GM18907 (cell line): ENCODE results near the gene FAM184A.
"Not testable (repeated sequence)": the region's sequence is repeated elsewhere in the genome, so short reads cannot be mapped to it uniquely, and the experiment has no call there.

Experiments used
- ATAC-seq: cut with Tn5 transposase; IDR thresholded peaks from one replicate; pipeline ENCODE4 v1.9.1; 2021; ENCODE audit warnings: mild to moderate bottlenecking, moderate library complexity; ENCODE audit not compliant: unreplicated experiment

The FAM184A gene

DNA sequence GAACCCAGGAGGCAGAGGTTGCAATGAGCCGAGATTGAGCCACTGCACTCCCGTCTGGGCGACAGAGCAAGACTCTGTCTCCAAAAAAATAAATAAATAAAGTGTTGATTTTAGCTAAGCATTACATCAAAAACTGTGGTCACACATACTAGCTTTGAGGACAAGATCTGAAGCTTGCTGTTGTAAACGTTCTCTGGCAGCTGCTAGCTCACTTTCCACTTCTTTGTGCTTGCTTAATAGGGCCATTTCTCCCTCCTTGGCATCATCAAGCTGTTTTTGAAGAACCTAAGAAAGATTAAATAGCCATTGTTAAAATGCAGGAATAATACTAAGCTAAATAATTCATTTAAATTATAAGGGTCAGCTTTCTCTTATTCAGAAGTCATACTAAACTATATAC is 55.7 kb downstream of the FAM184A start:
- no peak for ATAC-seq

DNA sequence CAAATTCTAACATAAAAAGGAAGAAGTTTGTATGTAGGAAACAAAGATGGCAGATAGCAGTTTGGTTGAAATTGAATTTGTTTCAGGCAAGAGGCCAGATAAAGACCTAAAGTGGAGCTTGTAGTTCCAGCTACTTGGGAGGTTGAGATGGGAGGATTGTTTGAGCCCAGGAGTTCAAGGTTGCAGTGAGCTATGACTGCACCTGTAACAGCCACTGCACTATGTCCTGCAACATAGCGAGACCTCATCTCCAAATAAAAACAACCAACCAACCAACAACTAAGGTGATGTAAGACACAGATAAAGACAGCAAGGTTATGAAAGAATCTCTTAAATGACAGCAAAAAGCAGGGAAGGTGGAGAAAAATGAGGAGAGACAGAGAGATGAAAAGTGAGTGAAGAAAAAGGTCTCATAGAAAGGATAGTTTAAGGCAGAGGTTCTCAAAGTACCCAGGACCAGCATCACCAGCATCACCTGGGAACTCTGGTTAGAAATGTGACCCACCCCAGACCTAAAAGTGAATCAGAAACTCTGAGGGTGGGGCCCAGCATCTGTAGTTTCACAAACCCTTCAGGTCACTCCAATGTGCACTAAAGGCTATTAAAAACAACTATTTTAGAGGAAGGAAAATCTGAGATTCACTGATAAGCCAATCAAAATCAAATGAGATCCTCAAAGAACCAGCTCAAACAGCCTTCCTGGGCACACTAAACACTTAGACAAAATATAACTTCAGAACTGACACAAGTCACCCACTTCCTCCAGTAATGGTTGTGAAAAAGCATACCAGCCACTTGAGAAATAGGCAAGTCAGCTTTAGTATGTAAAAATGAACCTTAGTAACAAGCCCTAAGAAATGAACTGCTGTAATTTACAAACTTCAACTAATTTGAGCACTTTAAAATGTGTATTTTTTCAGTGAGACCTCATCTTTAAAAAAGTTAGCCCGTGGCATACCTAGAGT is 57.6 kb downstream of the FAM184A start:
- no peak for ATAC-seq

DNA sequence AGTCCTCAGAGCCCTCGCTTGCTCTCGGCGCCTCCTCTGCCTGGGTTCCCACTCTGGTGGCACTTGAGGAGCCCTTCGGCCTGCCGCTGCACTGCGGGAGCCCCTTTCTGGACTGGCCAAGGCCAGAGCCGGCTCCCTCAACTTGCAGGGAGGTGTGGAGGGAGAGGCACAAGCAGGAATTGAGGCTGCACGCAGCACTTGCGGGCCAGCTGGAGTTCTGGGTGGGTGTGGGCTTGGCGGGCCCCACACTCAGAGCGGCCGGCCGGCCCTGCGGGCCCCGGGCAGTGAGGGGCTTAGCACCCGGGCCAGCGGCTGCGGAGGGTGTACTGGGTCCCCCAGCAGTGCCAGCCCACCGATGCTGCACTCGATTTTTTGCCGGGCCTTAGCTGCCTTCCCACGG is 63.3 kb downstream of the FAM184A start:
- not testable (repeated sequence) for ATAC-seq

DNA sequence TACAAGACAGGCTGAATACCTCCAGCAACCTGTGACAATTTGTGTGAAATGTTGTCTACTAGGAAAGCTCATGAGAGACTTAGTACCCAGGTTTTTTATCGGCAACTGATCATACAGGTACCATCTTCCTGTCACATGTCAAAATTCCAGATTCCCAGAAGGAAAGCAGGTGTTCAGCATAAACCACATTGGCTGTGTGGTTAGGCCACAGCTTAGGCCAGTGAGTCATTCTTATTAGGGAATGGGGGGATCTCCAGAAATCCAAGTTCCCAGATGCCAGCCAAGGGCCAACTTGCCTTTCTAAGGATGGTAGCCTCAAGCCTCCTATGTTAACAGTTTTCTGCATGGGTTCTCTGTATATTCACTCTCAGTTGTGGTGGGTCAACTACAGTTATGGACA is 65.9 kb downstream of the FAM184A start:
- no peak for ATAC-seq

DNA sequence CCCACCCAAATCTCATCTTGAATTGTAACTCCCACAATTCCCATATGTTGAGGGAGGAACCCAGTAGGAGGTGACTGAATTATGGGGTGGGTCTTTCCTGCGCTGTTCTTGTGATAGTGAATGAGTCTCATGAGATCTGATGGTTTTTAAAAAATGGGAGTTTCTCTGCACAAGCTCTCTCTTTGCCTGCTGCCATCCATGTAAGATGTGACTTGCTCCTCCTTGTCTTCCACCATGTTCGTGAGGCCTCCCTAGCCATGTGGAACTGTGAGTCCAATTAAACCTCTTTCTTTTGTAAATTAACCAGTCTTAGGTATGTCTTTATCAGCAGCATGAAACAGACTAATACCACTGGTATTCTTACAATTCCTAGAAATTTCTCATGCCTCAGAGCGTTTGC is 69.2 kb downstream of the FAM184A start:
- ATAC-seq: not testable (repeated sequence)

DNA sequence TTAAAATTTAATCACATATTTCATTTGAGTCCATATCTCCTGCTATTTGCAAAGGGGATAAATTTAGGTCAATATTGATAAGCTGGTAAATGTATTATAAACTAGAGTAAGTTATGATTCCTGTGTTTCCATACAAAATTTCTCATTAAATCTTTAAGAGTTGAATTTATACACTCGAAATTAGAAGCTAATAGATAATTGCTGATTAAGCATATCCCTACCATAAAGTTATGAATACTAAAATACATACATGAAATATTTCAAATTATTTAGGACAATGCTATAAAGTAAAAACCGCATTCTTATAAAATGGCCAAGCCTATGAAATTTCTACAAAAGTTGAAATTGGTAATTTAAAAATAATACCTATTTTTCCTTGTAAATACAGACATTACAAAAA is 71.5 kb downstream of the FAM184A start:
- ATAC-seq: no peak

DNA sequence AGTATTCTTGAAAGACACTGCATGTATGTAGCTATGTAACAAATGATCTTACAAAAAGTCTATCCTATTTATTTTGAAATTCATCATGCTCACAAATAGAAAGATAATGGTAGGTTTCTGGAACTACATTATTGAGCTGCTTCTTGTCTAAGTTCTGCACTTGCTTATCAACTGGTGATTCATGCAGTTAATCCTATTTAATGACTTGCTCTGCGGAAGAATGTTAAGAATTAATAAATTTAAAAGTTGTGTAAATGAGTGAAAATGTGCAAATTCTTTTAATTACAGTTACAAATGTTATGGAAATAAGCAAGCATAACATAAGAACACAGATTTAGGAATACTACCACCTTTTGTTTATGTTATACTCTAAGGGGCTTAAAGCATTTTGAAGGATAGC is 76.4 kb downstream of the FAM184A start:
- no peak for ATAC-seq

DNA sequence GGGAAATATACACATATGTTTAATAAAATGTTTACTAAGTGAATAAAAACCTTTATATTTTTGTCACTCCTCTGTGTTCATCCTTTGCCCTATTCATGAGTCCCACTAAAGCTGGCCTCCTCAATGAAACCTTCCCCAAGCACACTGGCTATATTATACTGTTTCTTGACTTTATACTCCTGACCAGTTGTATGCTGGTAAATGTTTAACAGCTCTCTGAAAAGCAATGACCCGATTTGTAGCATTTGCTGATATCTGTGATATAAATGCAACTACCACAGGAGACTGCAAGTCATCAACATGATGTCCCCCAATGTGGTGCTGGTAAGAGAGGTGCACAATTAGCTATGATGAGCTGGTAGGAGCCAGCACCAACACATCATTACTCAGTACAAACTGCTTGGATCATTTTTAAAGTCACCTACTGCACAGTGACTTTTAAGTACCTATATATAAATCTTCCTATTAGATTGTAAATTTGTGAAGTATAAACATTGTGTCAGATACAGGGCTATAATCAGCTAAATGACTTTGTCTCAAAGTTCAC is 78.9 kb downstream of the FAM184A start:
- ATAC-seq: no peak

DNA sequence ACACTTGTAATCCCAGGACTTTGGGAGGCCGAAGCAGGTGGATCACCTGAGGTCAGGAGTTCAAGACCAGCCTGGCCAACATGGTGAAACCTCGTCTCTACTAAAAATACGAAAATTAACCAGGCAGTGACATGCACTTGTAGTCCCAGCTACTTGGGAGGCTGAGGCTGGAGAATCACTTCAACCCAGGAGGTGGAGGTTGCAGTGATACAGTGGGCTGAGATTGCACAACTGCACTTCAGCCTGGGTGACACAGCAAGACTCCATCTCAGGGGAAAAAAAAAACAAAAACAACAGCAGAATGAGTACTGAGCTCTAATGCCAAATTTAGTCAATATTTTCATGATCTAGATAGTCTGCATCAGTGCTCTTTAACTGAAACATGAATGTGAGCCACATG is 81.0 kb downstream of the FAM184A start:
- not testable (repeated sequence) for ATAC-seq

DNA sequence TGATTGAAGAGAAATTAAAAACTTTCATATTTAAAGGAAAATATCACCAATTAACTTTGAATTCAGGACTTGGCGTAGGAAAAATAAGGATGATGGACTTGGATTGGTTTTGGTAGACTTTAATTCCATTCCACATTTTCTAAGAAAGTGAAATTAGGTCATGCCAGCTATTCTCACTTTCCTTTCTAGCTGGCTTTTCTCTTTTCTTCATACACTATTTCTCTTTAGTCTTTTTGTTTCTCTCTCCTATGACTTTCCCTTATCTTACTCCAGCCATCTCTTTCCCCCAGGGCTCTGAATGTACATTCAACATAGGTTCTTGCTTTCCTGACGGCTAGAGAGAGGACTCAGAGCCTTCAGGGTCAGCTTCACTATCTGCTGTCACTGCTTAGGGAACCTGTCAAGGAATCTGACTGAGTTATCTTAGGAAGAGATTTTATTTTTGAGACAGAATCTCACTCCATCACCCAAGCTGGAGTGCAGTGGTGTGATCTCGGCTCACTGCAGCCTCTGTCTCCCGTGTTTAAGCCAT is 82.1 kb downstream of the FAM184A start:
- no peak for ATAC-seq

DNA sequence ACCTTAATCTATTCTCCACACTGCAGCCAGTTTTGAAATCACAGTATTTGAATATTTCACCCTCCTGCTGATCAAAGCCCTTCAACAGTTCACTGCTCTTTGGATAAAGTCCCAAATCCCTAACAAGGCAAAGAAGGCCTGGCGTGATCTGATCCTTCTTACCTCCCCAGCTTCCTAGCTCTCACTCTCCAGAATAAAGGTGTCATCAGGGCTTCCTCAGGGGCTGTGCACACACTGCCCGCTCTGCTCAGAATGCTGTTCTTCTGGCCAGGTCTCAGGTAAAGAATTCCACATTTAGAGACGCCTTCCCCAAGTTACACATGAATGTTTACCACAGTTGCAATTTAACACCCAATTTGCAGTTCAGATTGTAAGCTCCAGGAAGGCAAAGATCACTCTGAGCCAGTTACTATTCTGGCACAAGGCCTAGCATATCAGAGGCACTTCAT is 84.6 kb downstream of the FAM184A start:
- no peak for ATAC-seq

DNA sequence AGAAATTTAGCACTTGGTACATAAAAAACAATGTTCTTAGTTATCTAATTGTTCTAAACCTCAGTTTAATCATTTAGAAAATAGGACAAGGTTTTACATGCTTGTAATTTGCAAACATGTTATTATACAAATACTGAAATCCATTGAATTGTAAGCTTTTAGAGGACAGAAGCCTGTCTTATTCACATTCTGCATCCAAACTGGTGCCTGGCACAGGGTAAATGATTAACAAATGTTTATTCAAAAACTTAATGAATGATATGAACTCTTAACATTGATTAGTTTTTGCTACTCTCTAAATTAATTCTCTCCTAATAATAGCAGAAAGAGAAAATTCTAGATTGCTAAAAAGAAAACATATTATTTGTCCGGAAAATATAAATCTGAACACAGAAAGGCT is 85.1 kb downstream of the FAM184A start:
- no peak for ATAC-seq

DNA sequence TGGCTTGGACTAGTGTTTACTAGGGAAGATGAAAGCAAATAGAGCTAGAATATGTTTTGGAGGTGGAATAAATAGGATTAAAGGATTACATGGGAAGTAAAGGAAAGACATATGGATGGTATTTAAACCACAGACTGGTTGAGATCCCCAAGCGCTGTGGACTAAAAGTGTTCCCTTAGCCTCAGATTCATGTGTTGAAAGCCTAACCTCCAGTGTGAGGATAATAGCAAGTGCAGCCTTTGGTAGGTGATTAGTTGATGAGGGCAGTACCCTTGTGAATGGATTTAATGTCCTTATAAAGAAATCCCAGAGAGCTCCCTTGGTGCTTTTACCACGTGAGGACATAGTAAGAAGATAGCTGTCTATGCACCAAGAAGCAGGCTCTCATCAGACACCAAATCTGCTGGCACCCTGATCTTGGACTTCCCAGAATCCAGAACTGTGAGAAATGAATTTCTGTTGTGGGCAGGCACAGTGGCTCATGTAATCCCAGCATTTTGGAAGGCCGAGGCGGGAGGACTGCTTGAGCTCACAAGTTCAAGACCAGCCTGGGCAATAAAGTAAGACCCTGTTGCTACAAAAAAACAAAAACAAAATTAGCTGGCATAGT is 86.2 kb downstream of the FAM184A start:
- ATAC-seq: no peak

DNA sequence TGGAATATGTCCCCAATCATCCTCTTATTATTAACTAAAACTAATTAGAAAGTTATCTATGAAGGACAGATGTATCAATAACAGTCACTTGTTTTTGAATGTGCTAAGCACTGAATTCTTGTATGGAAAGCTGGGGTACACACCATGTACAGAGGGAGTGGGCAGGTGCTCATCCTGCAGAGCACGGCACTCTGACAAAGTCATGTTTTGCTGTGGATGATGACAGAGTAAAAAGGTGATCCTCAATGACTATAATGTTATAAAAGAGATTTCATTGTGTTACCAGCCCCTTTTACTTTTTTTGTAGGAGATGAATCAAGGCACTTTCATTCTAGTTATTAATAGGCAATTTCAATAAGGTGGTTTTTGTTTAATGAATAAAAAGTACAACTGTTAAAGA is 92.2 kb downstream of the FAM184A start:
- no peak for ATAC-seq

DNA sequence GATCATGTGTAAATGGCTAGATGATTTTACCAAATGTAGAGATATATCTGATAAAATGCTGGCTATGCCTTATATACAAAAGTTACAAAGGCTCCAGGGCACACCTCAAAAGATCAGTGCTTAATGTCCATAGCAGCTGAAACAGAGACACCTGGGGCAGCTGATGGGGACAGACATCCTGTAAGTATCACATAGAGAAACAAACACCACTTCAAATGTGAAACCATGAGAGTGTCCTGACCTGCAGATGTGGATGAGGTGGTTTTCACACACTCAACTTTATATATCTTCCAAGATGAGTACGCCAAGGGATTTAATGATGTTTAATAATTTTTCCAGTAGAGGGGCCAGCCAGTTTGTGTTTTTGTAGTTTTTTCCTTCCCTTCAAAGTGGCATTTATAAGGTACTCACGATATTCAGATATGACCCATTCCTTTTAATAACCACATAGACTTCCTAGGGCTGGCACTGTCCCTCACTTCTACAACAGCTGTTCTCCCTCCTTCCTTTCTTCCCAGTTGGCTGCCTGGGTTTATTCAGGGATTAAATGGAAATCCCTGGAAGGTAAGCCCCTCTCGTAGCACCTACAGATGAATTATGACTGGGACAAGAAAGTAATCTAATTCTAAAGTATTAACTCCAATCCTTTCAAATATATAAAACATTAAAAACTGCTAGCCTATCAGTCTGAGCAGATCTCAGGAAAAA is 93.2 kb downstream of the FAM184A start:
- no peak for ATAC-seq

DNA sequence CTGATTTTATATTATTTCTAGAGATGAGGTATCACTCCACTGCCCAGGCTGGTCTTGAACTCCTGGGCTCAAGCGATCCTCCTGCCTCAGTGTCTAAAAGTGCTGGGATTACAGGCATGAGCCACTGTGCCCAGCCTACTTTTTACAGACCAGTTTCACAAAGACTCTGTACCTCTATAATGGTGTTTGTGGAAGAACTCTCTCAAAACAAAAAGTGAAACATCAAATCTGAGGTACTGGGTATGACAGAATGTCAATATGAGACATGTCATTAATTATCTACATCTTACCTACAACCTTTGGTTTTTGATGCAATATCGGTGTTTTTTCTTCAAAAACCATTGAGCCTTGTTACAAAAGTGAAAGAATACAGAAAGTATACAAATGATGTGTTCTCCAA is 94.1 kb downstream of the FAM184A start:
- ATAC-seq: peak; percentile 63

DNA sequence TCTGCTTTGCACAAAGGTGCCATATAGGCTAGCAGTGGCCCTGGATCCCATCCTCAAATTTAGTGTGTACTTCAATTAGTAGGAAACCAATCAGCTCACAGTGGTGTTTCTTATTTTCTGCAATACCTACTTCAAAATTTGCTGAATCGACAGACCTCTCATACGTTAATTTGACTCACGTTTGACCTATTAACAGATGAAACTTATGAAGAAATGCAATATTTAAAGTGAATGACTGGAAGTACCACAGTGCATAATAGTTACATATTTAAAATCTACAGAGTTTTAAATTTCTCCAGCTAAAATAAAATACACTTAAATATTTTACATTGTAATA is 95.9 kb downstream of the FAM184A start:
- no peak for ATAC-seq

DNA sequence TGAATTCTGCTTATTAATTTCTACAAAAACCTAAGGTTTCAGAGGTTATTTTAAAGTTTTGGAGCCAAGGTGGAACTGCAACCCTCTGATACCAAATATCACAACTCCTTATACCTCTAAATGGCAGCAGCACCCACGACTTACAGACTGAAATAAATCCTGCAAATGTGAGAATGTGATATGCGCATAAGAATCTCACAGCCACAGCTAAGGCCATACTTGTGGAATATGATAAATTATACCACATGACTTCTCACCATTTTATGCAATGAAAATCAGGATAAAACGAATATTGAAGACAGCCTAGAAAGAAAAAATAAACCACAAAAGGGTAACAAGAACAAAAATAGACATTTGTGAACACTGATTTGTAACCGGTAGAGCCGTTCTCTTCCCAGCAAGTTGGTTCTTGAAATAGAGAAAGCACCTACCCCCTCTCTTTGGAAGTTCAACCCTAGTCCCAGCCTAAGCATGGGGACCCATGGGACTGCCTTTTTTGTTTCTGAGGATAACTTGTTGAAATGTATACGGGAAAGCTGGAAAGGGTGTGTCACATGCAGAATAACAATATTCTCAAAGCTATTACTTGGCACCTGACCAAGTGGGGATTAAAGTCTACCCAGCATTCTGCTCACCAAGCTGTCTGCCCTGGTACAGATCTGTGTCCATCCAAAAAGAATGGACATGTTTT is 96.4 kb downstream of the FAM184A start:
- no peak for ATAC-seq

DNA sequence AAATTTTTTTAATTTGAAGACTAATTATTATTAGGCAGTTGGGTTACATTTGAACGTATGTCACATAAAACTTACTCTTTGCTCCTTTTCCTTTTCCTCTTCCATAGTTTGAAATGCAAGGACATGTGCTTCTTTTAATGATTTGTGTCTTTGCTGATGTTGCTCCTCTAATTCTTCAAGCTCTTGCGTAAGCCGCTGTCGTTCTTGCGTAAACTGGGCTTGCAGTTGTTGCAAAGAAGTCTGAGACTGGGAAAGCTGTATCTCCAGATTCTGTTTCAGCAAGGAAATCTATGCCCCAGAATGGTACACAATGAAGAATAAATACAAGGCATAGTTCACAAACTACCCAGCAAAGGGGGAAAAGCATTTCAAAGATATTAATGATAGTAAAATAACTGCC is 98.4 kb downstream of the FAM184A start:
- no peak for ATAC-seq

DNA sequence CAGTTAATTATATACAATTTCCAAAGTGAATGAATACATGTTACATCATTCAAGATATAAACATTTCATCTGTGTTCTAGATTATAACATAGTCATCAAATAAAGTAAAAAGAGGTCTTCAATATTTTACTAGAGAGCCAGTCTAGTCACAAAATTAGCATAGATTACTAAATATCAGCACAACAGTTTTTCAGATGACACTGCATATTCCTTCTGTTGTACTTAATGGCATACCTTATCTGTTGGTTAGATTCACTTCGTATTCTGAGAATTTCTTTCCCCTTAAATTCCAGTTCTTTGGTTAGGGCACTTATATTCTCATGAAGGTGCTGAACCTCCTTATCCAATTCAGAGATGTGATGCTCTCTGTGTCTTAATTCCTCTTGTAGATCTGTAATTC is 103.7 kb downstream of the FAM184A start:
- ATAC-seq: no peak

DNA sequence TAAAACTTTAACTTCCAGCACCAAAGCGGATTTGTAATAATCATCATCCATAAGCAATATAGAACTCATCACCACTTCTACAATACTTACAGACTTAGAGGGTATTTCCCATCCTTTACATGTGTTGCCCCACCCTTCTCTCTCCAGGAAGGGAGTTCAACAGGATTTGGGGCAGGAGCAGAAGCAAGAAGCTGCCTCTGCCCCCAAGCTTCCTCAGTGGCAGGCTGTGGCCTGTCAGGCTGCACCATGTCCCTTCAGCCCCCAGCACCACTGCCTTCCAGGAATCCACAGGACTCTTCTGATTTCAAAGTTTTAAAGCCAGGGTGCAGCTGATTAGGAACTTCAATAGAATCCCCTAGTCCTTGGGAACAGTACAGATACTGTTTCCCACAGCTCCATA is 106.8 kb downstream of the FAM184A start:
- ATAC-seq: no peak
